ENCODE data around the gene UNC5A.

DNA sequence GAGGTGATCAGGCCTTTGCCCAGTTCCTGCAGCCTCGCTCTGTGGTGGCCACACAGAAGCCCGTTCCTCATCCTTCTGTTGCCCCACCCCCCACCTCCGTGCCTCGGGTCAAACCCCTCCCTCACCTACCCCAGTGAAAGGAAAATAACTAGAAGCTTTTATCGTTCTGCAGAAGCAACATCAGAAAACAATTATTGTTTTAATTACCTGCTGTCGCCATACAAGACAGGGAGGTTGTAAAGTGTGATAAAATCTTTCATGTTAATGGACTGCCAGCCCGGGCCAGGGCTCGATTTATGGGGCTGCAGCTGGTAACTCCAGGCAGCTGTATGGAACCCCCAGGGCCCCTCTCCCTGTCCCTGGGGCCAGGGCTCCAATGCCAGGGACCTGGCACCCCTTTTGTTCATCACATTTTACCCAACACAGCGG lies 20.6 kb downstream of the UNC5A start:
- TF ChIP-seq, protein P1, sequence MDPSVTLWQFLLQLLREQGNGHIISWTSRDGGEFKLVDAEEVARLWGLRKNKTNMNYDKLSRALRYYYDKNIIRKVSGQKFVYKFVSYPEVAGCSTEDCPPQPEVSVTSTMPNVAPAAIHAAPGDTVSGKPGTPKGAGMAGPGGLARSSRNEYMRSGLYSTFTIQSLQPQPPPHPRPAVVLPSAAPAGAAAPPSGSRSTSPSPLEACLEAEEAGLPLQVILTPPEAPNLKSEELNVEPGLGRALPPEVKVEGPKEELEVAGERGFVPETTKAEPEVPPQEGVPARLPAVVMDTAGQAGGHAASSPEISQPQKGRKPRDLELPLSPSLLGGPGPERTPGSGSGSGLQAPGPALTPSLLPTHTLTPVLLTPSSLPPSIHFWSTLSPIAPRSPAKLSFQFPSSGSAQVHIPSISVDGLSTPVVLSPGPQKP (CRISPR knock-in tag; IDR thresholded peaks at IDR 0.05), result no peak
- no peak for TF ChIP-seq ATF1 (CRISPR knock-in tag; IDR thresholded peaks at IDR 0.05)
- no peak for TF ChIP-seq ATF1 (tag; IDR thresholded peaks at IDR 0.05)
- TF ChIP-seq, protein P2, sequence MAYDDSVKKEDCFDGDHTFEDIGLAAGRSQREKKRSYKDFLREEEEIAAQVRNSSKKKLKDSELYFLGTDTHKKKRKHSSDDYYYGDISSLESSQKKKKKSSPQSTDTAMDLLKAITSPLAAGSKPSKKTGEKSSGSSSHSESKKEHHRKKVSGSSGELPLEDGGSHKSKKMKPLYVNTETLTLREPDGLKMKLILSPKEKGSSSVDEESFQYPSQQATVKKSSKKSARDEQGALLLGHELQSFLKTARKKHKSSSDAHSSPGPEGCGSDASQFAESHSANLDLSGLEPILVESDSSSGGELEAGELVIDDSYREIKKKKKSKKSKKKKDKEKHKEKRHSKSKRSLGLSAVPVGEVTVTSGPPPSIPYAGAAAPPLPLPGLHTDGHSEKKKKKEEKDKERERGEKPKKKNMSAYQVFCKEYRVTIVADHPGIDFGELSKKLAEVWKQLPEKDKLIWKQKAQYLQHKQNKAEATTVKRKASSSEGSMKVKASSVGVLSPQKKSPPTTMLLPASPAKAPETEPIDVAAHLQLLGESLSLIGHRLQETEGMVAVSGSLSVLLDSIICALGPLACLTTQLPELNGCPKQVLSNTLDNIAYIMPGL (CRISPR knock-in tag; IDR thresholded peaks at IDR 0.05), result no peak
- TF ChIP-seq, protein P3, sequence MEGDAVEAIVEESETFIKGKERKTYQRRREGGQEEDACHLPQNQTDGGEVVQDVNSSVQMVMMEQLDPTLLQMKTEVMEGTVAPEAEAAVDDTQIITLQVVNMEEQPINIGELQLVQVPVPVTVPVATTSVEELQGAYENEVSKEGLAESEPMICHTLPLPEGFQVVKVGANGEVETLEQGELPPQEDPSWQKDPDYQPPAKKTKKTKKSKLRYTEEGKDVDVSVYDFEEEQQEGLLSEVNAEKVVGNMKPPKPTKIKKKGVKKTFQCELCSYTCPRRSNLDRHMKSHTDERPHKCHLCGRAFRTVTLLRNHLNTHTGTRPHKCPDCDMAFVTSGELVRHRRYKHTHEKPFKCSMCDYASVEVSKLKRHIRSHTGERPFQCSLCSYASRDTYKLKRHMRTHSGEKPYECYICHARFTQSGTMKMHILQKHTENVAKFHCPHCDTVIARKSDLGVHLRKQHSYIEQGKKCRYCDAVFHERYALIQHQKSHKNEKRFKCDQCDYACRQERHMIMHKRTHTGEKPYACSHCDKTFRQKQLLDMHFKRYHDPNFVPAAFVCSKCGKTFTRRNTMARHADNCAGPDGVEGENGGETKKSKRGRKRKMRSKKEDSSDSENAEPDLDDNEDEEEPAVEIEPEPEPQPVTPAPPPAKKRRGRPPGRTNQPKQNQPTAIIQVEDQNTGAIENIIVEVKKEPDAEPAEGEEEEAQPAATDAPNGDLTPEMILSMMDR (IDR thresholded peaks at IDR 0.05 in 2 of 3, conservative IDR thresholded peaks at IDR 0.05 in 1 of 3; ENCODE audit: insufficient read depth in 2 of 3, low read depth in 1 of 3, low read length in 3 of 3), result no peak
- no peak for TF ChIP-seq FOXK1 (CRISPR knock-in tag; IDR thresholded peaks at IDR 0.05; ENCODE audit: borderline replicate concordance)
- no peak for TF ChIP-seq EP300 (IDR thresholded peaks at IDR 0.05; ENCODE audit: low read length)
